HG02571 (cell line): ENCODE results near the gene SLK.

Experiments
- ATAC-seq: cut with Tn5 transposase; IDR thresholded peaks from one replicate; pipeline ENCODE4 v1.9.1; 2021; ENCODE audit warnings: mild to moderate bottlenecking, moderate library complexity; ENCODE audit not compliant: unreplicated experiment

SLK gene

DNA sequence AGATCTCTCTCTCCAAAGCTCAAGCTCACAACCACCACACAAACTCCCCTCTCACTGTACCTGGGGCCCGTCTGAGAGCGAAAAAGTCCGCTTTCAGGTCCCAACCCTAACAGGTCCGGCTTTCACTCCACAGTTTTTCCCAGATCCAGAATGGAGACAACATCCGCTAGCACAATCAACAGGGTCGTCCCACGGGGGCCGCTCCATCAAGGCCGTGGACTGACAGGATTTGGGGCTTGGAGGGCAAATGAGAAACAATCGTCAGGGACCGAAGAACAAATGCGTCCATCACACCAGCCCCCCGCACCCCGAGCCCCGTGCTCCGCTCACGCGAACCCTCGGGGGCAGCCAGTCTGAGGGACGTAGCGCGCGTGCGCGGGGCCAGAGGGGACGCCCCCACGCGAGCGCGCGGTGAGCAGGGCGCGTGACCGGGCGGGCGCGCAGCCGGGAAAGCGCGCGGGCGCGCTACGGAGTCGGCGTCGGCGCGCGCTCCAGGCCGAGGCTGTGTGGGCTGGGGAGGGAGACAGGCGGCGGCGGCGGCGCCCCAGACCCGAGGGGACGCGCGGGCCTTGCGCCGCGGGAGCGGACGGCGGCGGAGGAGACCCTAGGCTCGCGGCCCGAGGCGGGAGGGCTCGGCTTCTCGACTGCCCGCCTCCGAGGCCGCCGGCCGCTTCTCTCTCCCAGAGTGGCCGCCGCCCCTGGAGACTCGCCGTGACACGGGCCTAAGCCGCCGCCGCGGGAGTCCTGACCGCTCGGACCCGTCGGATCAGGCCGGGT is at the start of gene SLK:
SLK (plus strand) TSS at position 470 of the 777 bp plus-strand sequence. CDS start 606 bp downstream, outside the sequence.
- ATAC-seq, result peak; percentile 67

DNA sequence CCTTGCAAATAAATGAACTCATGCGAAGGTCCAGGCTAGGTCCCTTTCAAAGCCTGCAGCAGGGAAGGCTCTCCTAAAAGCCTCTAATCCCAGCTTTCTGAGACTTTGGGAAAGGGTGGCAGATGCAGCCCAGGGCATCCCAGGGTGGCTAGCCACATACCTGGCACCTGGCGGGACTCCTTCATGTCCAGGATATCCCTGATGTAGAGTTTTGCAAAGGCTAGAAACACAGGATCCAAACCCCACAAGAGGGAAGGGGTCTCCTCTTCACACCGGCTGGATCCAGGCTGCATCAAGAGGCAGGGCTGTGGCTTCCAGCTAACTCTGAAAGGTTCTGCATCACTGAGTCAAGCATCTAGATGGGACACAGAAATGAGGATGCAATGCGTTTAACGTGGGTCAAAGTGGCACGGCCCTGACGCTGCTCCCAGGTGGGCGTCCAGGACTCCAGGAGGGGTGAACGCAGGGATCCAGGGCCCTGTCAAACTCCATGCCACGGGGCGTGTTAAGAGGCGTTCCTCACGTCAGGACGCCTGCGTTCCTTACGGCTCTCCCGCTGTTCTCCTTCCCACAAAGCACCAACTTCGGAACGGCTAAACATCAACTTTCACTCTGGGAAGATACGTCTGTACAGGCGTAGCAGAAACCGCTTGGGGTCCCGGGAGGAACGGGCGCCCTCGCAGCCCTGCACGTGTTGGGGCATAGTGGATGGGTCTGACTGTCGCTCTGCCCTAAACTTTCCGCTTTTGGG is 49.5 kb upstream of the SLK start:
- peak; percentile 2 for ATAC-seq

DNA sequence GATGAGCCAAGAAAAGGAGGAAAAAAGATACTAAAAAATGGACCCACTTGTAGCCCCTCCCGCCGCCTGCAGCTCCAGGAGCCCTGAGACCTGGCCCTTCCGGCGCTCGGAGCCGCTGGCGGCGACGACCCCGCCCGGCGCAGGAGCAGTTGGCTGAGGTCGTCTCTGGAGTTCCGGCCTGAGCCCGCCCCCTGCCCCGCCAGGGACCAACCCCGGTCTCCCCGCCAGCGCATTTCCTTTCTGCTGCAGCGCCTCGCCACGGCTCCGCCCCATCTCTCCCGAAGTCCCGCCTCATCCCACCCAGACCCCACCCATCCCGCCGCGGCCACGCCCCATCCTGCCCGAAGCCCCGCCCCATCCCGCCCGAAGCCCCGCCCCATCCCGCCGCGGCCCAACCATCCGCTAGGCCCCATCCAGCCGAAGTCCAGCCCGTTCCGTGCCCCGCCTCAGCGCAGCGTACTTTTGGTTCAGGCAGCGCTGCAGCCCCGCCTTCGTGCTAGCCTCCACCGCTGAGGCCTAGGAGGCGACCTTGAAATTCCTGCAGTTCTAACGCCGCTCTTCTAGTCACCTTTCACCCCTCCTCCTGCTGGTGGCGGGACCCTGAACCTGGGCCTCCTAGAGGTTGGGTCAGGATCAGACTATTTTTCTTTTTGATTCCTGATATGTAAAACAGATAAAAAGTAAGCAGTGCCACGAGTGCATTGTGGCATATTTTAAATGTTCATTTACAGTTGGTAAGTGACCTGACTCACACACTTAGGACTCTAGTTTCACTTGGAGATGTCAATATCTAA is 48.7 kb upstream of the SLK start, which contains the start of gene STN1:
STN1 (minus strand) TSS at position 132 of the 794 bp plus-strand sequence. CDS start 590 bp downstream, outside the sequence.
- ATAC-seq, result peak; percentile 93

DNA sequence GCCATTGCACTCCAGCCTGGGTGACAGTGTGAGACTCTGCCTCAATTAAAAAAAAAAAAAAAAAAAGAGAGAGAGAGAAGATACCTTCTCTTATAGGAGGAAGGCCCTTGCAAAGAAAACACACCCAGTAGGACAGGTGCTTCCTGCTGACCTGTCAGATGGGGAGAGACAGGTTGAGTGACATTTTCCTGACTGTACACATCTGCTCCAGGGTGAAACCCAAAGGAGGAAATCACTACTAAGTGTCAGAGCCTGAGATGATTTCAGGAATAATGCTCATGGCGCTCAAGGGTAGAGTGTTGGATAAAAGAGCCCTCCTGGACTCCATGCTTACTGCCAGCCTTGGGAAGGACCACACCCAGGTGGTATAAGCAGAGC is 47.3 kb upstream of the SLK start:
- ATAC-seq, result no peak

DNA sequence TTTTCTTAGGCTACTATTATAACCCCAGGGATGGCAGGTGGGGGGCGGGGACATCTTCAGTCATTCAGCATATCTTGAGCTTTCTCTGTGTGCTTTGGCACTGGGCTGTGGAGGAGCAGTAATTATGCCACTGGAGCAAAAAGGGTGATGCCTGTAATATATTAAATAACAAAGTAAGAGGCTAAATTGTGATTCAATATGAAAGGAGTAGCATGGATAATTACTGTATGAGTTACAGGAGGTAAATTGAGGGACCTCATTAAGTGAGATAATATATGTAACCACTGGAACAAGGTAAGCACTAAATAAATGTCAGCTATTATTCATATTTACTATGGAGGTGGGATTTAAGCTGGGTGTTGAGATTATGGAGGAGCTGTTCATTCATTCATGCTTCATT is 45.7 kb upstream of the SLK start:
- ATAC-seq, result no peak

DNA sequence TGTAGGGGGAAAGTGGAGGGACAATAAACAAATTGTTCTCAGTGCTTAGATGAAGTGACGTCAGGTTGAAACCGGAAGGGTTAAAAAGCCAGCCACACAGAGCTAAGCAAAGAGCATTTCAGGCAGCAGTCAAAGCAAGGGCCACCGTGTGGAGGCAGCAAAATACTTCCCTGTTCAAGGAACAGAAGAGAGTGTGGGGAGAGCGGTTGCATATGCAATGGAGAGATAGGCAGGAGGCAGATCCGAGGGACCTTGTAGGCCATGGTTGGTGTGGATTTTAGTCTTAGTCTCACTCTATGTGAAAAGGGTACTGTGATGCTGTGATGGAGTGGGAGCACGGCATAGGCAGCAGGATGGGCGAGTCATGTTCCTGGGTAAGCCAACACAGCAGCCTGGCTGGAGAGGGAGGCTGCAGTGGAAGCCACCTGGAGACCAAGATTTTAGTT is 45.2 kb upstream of the SLK start:
- no peak for ATAC-seq

DNA sequence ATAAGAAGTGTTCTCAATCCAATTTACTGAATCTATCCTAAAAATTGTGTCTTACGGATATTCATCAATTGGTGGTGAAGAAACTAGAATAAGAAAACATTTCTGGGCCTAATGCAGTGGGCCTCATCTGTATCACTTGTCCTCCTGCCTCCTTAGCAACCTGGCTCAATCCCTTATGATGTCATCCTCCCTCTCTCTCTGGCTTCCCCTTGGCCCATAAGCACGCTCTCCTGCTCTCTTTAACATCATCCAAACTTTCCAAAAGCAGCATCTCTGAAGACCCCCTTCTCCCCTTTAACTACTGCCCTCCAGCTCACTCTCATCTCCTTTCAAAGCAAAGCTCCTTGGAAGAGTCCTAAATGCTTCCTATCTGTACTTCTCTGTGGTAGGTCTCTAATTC is 44.3 kb upstream of the SLK start:
- ATAC-seq, result no peak

DNA sequence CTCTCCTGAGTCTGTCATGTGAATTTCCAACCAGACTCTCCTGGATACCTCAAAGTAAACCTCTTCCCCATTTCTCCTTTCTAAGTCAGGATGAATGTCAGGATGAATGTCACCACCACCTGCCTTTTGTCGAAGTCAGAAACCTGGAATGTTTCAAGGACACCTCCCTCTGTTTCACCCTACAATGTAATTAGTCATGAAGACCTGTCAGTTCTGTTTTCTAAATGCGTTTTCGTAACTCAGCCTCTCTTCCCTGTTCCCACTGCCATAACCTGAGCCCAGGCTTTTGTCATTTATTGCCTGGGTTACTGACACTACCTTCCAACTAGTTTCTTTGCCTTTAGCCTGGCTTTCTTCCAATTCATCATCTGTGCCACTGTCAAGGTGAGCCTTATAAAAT is 43.4 kb upstream of the SLK start:
- no peak for ATAC-seq

DNA sequence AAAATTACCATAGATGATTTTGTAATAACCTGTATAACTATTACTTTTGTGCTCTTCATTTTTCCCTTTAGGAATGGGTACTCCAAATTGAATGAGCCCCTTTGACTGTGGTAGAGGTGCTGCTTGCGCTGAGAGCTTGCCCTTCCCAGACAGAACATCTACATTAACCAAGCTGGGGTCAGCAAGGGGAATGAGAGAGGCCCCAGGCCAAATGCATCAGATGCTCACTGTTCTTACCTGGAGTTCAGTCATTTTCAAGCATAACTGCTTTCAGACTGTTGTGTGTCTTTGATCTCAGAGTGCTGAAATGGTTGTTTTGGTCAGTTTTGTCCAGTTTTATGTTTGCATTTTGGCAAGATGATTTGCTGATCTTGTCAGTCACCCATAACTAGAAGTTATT is 41.3 kb upstream of the SLK start:
- ATAC-seq, result no peak

DNA sequence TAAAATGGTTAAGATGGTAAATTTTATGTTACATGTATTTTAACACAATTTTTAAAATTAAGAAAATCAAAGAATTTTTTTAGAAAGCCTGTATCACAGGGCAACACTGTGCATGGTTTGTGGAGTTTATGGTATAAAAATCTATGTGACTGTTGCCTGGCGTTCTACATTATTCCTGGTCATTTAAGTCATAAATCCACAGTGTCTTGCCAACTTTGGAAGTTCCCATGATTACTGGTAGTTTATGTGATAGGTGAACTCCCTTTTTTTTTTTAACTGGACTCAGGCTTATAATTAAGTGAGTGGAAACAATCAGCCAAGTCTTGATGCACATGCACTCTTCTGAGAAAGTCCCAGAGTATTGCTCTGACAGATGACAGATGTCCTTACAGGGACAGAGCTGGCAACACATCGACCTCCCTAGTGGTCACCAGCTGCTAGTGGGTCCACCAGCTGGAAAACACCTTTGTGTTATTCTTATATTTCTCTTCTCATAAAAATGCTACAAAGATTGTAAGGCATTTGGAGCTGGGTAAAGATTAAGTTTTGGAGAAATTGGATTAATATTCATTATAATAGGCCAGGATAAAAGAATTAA is 40.1 kb upstream of the SLK start:
- ATAC-seq, result no peak

DNA sequence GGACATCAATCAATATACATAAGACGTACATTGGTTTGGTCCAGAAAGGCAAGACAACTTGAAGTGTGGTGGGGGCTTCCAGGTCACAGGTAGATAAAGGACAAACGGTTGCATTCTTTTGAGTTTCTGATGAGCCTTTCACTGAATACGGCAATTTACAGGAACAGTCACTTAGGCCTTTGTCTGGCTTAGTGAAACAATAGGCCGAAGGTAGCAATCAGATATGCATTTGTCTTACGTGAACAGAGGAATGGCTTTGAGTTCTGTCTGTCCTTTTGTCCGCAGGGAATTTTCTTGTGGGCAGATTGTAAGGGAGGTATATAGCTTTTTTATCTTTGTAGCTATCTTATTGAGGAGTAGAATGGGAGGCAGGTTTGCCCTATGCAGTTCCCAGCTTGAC is 38.2 kb upstream of the SLK start:
- no peak for ATAC-seq

DNA sequence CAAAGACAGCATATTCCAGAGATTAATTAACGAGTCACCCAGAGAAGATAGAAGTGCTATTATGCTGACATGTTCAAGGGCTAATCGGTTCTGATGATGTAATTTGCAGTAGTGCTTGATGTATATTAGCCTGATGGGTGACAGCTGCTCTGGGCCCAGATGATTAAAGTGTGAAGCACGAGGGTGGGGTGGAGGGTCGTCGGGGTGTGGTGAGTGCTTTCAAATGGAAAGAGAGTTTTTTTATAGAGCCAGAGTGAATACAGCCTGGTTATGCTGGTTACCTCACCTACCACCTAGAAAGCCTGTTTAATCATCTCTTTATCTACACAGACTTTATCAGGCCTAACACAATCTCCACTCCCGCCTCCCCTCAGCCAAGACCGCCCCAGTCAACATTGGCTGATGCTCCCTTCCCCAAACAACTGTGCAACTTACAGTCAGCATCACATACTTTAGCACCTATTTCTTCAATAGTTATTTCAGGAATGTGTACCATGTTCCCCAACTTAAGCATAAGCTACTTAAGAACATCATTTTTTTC is 37.5 kb upstream of the SLK start:
- ATAC-seq, result no peak

DNA sequence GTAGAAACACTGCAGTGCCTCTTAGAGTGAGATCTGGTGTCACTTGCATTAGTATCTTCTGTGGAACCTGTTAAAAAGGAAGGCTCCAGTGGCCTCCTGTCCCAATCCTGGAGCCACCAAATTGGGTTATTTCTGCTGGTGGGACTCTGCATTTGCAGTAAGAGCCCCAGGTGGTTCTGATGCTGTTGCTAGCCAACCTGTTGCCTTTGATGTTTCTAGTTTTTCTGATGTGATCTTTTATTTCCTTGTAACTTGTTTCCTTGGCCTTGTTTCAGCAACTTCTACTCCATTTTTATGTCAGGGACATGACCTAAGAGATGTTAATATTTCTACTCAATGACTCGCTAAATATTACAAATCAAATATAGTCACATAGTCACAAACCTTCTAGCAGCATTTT is 36.5 kb upstream of the SLK start:
- ATAC-seq, result no peak

DNA sequence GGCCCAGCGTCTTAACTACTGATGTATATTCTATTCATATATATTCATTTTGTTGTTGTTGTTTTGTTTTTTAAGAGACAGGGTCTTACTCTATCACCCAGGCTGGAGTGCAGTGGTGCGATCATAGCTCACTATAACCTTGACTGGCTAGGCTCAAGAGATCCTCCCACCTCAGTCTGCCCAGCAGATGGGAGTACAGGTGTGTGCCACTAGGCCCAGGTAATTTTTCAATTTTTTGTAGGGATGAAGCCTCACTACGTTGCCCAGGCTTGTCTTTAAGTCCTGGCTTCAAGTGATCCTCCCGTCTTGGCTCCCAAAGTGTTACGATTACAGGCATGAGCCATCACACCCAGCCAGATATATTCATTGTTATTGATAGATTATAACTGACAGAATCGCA is 36.1 kb upstream of the SLK start:
- ATAC-seq, result no peak

DNA sequence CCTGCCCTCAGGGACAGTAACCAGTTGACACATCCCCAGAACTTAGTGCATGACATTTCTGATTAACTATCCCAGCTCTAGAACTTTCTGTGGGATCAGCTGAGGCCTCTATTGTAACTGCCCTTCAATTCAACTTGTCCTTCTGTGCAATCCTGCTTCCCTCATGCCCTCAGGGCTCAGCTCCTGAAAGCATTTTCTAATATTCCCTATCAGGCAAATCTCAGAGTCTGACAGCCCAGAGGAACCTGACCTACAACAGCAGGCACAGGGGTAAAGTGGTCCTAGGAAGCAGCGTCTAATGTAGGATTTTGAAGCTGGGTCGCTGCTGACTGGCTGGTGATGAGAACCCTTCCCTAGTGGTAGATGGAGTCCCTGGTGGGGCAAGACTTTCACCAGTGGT is 35.3 kb upstream of the SLK start:
- ATAC-seq, result no peak

DNA sequence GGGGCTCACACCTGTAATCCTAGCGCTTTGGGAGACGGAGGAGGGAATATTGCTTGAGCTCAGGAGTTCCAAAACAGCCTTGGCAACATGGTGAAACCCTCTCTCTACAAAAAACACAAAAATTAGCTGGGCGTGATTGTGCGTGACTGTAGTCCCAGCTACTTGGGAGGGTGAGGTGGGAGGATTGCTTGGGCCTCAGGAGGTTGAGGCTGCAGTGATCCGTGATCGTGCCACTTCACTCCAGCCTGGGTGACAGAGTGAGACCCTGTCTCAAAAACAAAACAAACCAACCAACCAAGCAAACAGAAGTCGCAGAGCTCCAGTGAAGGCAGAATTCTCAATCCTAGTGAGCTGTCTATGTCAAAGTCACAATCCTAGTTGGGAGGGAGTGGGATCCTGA is 34.7 kb upstream of the SLK start:
- no peak for ATAC-seq

DNA sequence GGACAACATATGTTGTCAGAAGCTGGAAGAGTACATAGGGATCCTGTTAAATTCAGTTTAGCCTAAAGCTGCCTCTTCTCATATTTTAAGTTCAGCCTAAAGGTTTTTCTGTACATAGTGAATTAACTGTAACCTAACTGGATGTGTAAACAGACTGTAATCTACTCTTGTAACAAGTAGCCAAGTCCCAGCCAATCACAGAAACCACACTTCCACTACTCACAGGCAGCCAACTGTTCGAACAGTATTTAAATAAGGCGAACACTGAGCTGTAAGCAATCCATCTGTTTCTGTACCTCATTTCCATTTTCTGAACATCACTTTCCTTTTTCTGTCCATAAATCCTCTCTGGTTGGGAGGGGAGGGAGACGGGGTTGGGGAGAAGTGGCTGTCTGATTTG is 34.0 kb upstream of the SLK start:
- no peak for ATAC-seq

DNA sequence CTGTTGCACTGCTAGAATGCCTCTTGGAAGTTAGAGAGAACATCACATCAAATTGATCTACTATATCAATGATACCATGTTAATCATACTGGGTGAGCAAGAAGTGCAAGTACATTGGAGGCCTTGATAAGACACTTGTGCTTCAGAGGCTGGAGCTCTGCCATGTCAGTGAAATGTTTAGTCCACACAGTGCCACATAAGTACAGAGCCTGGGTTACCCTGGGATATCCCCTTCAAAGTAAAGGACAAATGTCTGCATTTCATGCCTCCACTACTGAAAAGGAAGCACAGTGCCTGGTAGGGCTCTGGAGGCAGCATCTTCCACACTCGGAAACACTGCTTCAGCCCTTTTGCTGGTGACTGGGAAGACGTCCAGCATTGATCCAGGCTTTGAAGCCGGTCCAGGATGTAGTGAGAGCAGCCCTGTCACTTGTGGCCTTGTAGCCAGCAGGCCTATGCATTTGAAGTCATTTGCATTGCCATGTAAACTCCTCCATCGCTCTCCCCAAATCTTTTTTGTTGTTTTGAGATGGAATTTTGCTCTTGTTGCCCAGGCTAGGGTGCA is 33.3 kb upstream of the SLK start:
- no peak for ATAC-seq

DNA sequence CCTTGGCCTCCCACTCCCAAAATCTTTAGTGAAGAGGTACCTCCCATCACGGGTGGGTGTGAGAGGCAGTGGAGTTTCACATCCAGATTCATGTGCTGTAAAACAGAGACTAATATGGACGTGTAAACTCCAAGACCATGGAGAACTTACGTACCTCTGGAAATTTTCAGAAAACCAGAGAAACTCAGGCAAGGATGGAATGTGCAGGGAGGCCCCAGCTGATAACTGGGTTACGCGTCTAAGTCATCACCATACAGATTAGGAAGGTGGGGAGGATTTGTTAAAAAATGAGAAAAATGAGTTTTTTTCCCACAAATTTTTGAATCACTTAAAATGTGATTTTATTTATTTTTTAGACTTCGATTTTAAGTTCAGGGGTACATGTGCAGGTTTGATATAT is 32.6 kb upstream of the SLK start:
- no peak for ATAC-seq

DNA sequence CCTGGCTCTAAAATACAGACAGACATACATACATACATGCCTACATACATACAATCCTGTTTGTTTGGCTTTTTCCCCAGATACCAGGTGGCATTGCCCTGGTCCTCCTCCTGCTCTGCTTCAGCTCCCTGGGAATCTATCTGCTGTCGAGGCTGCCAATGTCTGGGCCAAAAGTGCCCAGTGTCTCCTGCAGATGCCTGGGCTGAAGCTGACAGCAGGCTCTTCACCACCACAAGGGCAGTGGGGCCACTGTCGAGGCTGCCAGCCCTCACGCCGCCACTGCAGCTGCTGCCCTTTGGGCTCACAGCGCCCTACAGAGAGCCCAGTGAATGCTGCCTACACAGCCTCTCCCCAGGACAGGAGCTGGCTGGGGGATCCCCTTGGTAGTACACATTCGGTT is 30.9 kb upstream of the SLK start:
- no peak for ATAC-seq

DNA sequence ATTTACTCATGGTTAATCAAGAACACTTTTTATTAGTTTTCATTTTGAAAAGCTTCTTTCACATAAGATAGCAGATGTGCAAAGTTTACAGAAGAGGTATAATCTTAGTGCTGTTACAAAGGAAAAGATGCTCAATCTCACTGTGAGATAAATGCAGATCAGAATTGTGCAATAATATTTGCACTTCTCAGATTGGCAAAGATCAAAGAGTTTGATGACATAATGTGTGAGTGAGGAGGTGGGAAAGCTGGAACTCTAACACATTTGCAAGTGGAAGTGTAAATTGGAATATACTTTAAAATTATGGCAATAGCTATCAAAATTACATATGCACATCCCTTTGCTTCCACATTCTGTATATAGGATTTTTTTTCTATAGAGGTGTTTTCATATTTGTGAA is 27.4 kb upstream of the SLK start:
- ATAC-seq, result no peak
